Loucy (cell line): ENCODE results near the gene NPEPL1.

Source experiments
- H2AFZ ChIP-seq: fragments of 200-600 bp; sonication (generic); 2 replicates; pipeline ENCODE4 v1.6.0; 2016; ENCODE audit warnings: antibody characterized with exemption, mild to moderate bottlenecking, low read length, moderate library complexity
- H3F3A ChIP-seq: fragments of 200-600 bp; 2 replicates; pipeline ENCODE4 v1.6.0; 2016; ENCODE audit warnings: antibody characterized with exemption, low read depth, mild to moderate bottlenecking
- H3K27me3 ChIP-seq: fragments of 200-600 bp; sonication (generic); 2 replicates; pipeline ENCODE4 v1.6.1; 2014; ENCODE audit warnings: low read length, mild to moderate bottlenecking; ENCODE audit not compliant: insufficient read depth, poor library complexity, severe bottlenecking
- H3K36me3 ChIP-seq: fragments of 200-600 bp; sonication (generic); 2 replicates; pipeline ENCODE4 v1.6.1; 2016; ENCODE audit warnings: low read length; ENCODE audit not compliant: insufficient read depth
- H3K4me1 ChIP-seq: fragments of 200-600 bp; sonication (generic); 2 replicates; pipeline ENCODE4 v1.5.1; 2014; ENCODE audit warnings: low read length, mild to moderate bottlenecking; ENCODE audit not compliant: insufficient read depth, poor library complexity, severe bottlenecking
- H3K4me2 ChIP-seq: fragments of 200-600 bp; sonication (generic); 2 replicates; pipeline ENCODE4 v1.6.0; 2014; ENCODE audit warnings: antibody characterized with exemption, low read length, low read depth, mild to moderate bottlenecking; ENCODE audit not compliant: poor library complexity, severe bottlenecking
- H3K4me3 ChIP-seq: fragments of 200-600 bp; sonication (generic); 2 replicates; pipeline ENCODE4 v1.5.1; 2014; ENCODE audit warnings: low read length, mild to moderate bottlenecking, mixed read lengths; ENCODE audit not compliant: poor library complexity, severe bottlenecking
- H3K79me2 ChIP-seq: fragments of 200-600 bp; sonication (generic); 2 replicates; pipeline ENCODE4 v1.6.1; 2014; ENCODE audit warnings: low read length; ENCODE audit not compliant: insufficient read depth
- H3K9ac ChIP-seq: fragments of 200-600 bp; sonication (generic); 2 replicates; pipeline ENCODE4 v1.6.0; 2014; ENCODE audit warnings: mild to moderate bottlenecking, low read depth, low read length, moderate library complexity; ENCODE audit not compliant: poor library complexity, severe bottlenecking
- H3K9me2 ChIP-seq: fragments of 200-600 bp; sonication (generic); replicated peaks from 2 replicates; pipeline ENCODE4 v1.6.1; 2016; ENCODE audit warnings: low read depth, low read length, mixed read lengths
- H3K9me3 ChIP-seq: fragments of 200-600 bp; sonication (generic); 2 replicates; pipeline ENCODE4 v1.6.1; 2014; ENCODE audit warnings: mild to moderate bottlenecking, antibody characterized with exemption, low read length, low read depth; ENCODE audit not compliant: insufficient read depth
- H4K20me1 ChIP-seq: fragments of 200-600 bp; sonication (generic); 2 replicates; pipeline ENCODE4 v1.6.0; 2014; ENCODE audit warnings: antibody characterized with exemption, low read length, mild to moderate bottlenecking; ENCODE audit not compliant: insufficient read depth, poor library complexity, severe bottlenecking
- EZH2phosphoT487 ChIP-seq: fragments of 200-600 bp; IDR thresholded peaks from 2 replicates; pipeline ENCODE4 v1.6.1; 2018; ENCODE audit warnings: antibody characterized with exemption, mild to moderate bottlenecking, moderate library complexity, borderline replicate concordance
- TF ChIP-seq, protein P1 (sequence below): fragments of 200-600 bp; sonication (generic); conservative IDR thresholded peaks from 2 replicates; pipeline ENCODE4 v1.5.1; 2014; ENCODE audit warnings: mild to moderate bottlenecking, antibody characterized with exemption, low read length

NPEPL1 gene

DNA sequence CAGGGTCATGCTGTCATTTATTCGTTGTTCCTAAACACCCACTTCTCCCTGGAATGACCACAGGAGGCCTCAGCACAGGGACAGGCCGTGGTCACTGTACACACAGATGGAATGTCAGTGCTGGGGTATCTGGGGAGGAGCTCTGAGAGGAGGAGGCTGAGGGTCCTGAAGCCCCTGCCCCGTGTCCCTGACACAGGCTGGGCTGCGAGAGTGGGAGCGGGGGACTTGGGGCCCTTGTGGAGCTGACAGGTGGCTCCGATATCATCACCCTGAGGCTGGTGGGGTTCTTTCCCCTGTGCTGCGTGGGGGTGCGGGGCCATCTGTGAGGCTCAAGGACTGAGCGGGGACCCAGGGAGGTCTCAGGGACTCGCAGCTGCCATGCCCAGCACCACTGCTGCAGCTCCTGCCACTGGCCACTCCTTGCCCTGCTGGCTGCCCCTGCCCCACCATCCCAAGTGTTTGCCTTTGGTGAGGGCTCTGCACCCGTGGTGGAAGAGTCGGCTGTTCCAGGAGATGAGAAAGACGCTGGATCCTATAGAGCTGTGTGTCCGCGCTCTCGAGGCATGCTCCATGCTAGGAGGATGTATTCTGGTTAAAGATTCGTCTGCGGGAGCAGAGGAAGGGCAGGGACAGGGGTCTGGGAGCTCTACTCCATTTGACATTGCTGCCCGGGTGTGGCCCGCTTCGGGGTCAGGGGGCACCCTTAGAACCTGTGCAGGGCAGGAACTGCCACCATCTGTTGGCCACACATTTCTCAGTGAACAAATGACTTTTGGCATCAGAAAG lies 18.9 kb downstream of the NPEPL1 start:
- H4K20me1 ChIP-seq, result no peaks in the 10 kb centered on the region
- TF ChIP-seq EZH2phosphoT487, result no peak
- H3K36me3 ChIP-seq, result no peaks in the 10 kb centered on the region
- H3K4me1 ChIP-seq, result no peaks in the 10 kb centered on the region
- H3F3A ChIP-seq, result no peaks in the 10 kb centered on the region
- no peak overlapping the region for H3K4me3 ChIP-seq
- H3K27me3 ChIP-seq, result no peaks in the 10 kb centered on the region
- no peak overlapping the region for H2AFZ ChIP-seq
- no peaks in the 10 kb centered on the region for H3K9me2 ChIP-seq
- no peaks in the 10 kb centered on the region for H3K79me2 ChIP-seq
- H3K9me3 ChIP-seq, result no peaks in the 10 kb centered on the region
- H3K4me2 ChIP-seq, result no peak overlapping the region
- no peak overlapping the region for H3K9ac ChIP-seq

DNA sequence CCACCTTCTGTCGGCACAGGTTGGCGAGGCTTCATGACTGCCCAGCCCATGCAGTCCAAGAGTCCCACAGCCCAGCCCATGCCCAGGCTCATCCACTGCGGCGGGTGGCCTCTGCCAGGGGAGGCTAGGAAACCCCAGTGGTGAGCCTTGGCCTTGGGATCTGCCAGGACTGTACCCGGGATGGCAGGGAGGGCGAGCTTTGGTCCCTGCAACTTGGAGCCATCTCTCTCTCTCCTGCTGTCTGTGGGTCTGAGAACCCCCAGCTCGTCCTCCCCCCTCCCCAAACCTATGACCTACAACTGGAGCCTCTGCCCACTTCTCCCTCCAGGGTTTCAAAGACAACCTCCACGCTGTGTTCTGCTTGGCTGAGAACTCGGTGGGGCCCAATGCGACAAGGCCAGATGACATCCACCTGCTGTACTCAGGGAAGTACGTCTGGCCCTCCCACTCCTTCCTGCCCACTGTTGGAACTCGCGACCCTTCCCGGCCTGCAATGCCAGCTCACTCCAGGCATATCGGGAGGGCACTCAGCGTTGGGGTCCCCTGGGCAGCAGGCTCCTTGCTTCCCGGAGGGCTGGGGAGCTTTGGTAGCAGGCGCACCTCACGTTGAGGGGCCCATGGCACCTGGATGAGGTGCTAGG lies 19.7 kb downstream of the NPEPL1 start:
- no peaks in the 10 kb centered on the region for H3K9me3 ChIP-seq
- H3K79me2 ChIP-seq, result no peaks in the 10 kb centered on the region
- no peak overlapping the region for H3K4me3 ChIP-seq
- no peaks in the 10 kb centered on the region for H3F3A ChIP-seq
- no peaks in the 10 kb centered on the region for H3K36me3 ChIP-seq
- no peaks in the 10 kb centered on the region for H3K9me2 ChIP-seq
- no peak overlapping the region for H3K4me2 ChIP-seq
- no peak overlapping the region for H2AFZ ChIP-seq
- no peaks in the 10 kb centered on the region for H3K27me3 ChIP-seq
- no peak overlapping the region for H3K9ac ChIP-seq
- no peaks in the 10 kb centered on the region for H3K4me1 ChIP-seq
- H4K20me1 ChIP-seq, result no peaks in the 10 kb centered on the region
- TF ChIP-seq, protein P1, sequence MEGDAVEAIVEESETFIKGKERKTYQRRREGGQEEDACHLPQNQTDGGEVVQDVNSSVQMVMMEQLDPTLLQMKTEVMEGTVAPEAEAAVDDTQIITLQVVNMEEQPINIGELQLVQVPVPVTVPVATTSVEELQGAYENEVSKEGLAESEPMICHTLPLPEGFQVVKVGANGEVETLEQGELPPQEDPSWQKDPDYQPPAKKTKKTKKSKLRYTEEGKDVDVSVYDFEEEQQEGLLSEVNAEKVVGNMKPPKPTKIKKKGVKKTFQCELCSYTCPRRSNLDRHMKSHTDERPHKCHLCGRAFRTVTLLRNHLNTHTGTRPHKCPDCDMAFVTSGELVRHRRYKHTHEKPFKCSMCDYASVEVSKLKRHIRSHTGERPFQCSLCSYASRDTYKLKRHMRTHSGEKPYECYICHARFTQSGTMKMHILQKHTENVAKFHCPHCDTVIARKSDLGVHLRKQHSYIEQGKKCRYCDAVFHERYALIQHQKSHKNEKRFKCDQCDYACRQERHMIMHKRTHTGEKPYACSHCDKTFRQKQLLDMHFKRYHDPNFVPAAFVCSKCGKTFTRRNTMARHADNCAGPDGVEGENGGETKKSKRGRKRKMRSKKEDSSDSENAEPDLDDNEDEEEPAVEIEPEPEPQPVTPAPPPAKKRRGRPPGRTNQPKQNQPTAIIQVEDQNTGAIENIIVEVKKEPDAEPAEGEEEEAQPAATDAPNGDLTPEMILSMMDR, result no peak
- no peak for TF ChIP-seq EZH2phosphoT487

DNA sequence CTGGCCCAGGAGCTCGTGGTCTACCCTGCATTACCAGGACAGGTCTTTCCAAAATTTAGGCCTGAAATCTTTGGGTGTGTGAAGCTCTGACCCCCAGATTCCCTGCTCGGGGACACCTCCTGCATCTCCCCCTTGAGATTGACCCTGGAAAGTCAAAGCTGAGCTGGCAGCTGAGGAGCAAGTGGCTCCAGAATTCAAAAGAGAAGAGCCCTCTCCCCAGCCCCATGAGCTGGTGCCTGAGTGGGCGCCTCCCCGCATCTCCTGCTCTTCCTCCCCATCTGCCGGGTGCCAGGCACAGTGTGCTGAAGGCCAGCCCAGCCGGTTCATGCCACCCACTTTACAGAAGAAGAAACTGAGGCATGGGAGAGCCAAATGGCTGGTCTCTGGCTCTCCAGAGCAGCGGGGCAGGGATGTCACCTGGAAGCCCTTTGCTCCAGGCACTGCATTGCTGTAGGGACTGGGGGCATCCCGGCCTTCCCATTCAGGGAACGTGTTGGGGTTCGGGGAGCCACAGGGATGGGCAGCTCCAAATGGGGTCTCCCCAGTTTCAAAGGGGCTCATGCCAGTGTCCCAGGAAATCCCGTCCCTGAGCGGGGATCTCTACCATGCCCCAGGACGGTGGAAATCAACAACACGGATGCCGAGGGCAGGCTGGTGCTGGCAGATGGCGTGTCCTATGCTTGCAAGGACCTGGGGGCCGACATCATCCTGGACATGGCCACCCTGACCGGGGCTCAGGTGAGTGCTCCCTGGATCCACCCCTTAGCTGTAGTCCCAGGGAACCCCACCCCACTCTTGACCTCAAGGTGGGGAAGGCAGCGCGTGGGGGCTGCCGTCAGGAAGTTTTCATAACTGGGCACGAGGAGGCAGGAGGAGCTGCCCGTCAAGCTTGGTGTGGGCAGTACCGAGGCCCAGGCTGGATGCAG lies 20.5 kb downstream of the NPEPL1 start:
- no peaks in the 10 kb centered on the region for H3K79me2 ChIP-seq
- H3K36me3 ChIP-seq, result no peaks in the 10 kb centered on the region
- no peak overlapping the region for H3K4me3 ChIP-seq
- no peaks in the 10 kb centered on the region for H3K4me1 ChIP-seq
- no peaks in the 10 kb centered on the region for H3K9me2 ChIP-seq
- no peaks in the 10 kb centered on the region for H3K9me3 ChIP-seq
- H3K4me2 ChIP-seq, result no peak overlapping the region
- no peaks in the 10 kb centered on the region for H3F3A ChIP-seq
- no peak overlapping the region for H2AFZ ChIP-seq
- no peak overlapping the region for H3K9ac ChIP-seq
- H3K27me3 ChIP-seq, result no peaks in the 10 kb centered on the region
- H4K20me1 ChIP-seq, result no peaks in the 10 kb centered on the region
- no peak for TF ChIP-seq EZH2phosphoT487
- TF ChIP-seq, protein P1, result no peak
